HepG2 (cell line): ENCODE data around the gene UNC93A. TPM values are rescaled to one million over a fixed set of nuclear protein-coding genes. Genes with fewer than 3 reads are reported as not detected.

Source experiments
- ATAC-seq: fragments of 200-7000 bp; cut with Tn5 transposase; 3 replicates; pipeline ENCODE4 v1.9.1; 2020; ENCODE audit warnings: mild to moderate bottlenecking, moderate library complexity
- BruUV-seq: library from RNA; stranded (reverse); fragments of 400-500 nt; replicated peaks from 2 replicates; lab custom pipeline; 2021; lab: Mats Ljungman, UMichigan
- CTCF ChIA-PET: fragments of 300-600 bp; formaldehyde crosslinking; extraction: SDS; loops from one replicate; lab custom pipeline; 2021; ENCODE audit warnings: low total read pairs, inconsistent platforms, low intra/inter-chr PET ratio; lab: Yijun Ruan, JAX
- POLR2A ChIA-PET: fragments of 350-600 bp; sonication (Branson Sonifier 250); formaldehyde crosslinking; loops from one replicate; lab custom pipeline; 2020; ENCODE audit warnings: antibody characterized with exemption, inconsistent platforms; lab: Yijun Ruan, JAX
- DNase-seq: peaks from one replicate; pipeline ENCODE4 v3.0.0-alpha.2; 2015; ENCODE audit warnings: low spot score
- FAIRE-seq: peaks from 3 replicates; lab custom pipeline; 2011; peaks lifted over from hg19 to GRCh38; lab: Jason Lieb, UNC
- H2AFZ ChIP-seq: one replicate; pipeline ENCODE4 v1.6.1; 2011; ENCODE audit warnings: low read length, inconsistent platforms
- H3K27ac ChIP-seq: fragments of 300-600 bp; 3 replicates; pipeline ENCODE4 v1.8.0; 2011; ENCODE audit warnings: mixed run types, mild to moderate bottlenecking, mixed read lengths, low read length, inconsistent platforms; ENCODE audit not compliant: insufficient read depth; ENCODE audit errors: extremely low read length
- H3K27me3 ChIP-seq, 2 experiments: fragments of 200-600 bp in 1 of 2; 2 replicates in 1 of 2; 3 replicates in 1 of 2; pipeline versions ENCODE4 v1.6.0 to v1.8.0; 2011; ENCODE audit warnings: low read length in 2 of 2, mild to moderate bottlenecking in 2 of 2, moderate library complexity in 2 of 2, inconsistent platforms in 1 of 2; ENCODE audit not compliant: insufficient read depth in 2 of 2, control insufficient read depth in 1 of 2
- H3K36me3 ChIP-seq, 2 experiments: fragments of 200-600 bp in 1 of 2; replicated peaks in 1 of 2; 2 replicates in 1 of 2; 3 replicates in 1 of 2; pipeline versions ENCODE4 v1.5.1 to v1.8.0; 2011; ENCODE audit warnings: low read length in 2 of 2, inconsistent platforms in 1 of 2; ENCODE audit not compliant: insufficient read depth in 2 of 2, control insufficient read depth in 1 of 2
- H3K4me1 ChIP-seq: 2 replicates; pipeline ENCODE4 v1.5.1; 2012; ENCODE audit warnings: low read length, inconsistent platforms; ENCODE audit not compliant: insufficient read depth
- H3K4me2 ChIP-seq: 2 replicates; pipeline ENCODE4 v1.6.0; 2011; ENCODE audit warnings: low read depth, low read length, inconsistent platforms
- H3K4me3 ChIP-seq, 3 experiments: fragments of 200-600 bp in 1 of 3; sonication (generic), shearing (Covaris generic) in 1 of 3; replicated peaks in 1 of 3; 2 replicates each; pipeline ENCODE4 v1.5.1; 2011 to 2016; ENCODE audit warnings: low read length in 3 of 3, inconsistent platforms in 2 of 3, low read depth in 2 of 3, mild to moderate bottlenecking in 2 of 3, control low read depth in 1 of 3, mixed read lengths in 1 of 3; ENCODE audit not compliant: insufficient read depth in 1 of 3
- H3K79me2 ChIP-seq: one replicate; pipeline ENCODE4 v1.6.1; 2011; ENCODE audit warnings: low read length, inconsistent platforms; ENCODE audit not compliant: insufficient read depth
- H3K9ac ChIP-seq: 2 replicates; pipeline ENCODE4 v1.6.0; 2011; ENCODE audit warnings: mild to moderate bottlenecking, low read depth, low read length, inconsistent platforms; ENCODE audit not compliant: insufficient read depth
- H3K9me3 ChIP-seq: 2 replicates; pipeline ENCODE4 v1.5.1; 2012; ENCODE audit warnings: mild to moderate bottlenecking, low read length
- H4K20me1 ChIP-seq: 2 replicates; pipeline ENCODE4 v1.6.0; 2011; ENCODE audit warnings: inconsistent platforms, mild to moderate bottlenecking, low read length, moderate library complexity; ENCODE audit not compliant: insufficient read depth
- KDM1A ChIP-seq: IDR thresholded peaks from 2 replicates; pipeline ENCODE4 v1.6.1; 2016; ENCODE audit warnings: missing compliant biosample characterization
- ZKSCAN5 ChIP-seq: sonication (generic); formaldehyde crosslinking; IDR thresholded peaks from 2 replicates; pipeline ENCODE4 v1.5.1; 2020; ENCODE audit warnings: mild to moderate bottlenecking, missing genetic modification reagents
- ZNF558 ChIP-seq: sonication (generic); formaldehyde crosslinking; IDR thresholded peaks from 2 replicates; pipeline ENCODE4 v1.9.0; 2022; ENCODE audit warnings: mild to moderate bottlenecking, missing genetic modification reagents, borderline replicate concordance
- WGBS: methylation state at CpG from one replicate; pipeline ENCODE4 v1.1.6; 2017; ENCODE audit warnings: low lambda C conversion rate; 5-methylcytosine and 5-hydroxymethylcytosine counted together
- in situ Hi-C: cut with HindIII; loops from 2 replicates; pipeline ENCODE4 v1.10.0; 2017; ENCODE audit warnings: low pct_unique_long_range_greater_than_20kb; ENCODE audit not compliant: extremely low pct_ligation_motif_present
- intact Hi-C: fragments of 100-400 bp; cut with micrococcal nuclease; formaldehyde crosslinking; loops from one replicate; pipeline ENCODE4 v1.10.0; 2022; ENCODE audit not compliant: unreplicated experiment
- polyA plus RNA-seq, 8 experiments: library from polyadenylated mRNA; depleted of rRNA in 3 of 8; stranded (reverse) in 7 of 8; unstranded in 1 of 8; fragments of >200 nt; fragmentation: Illumina TruSeq in 4 of 8; extraction: Trizol in 4 of 8; gene quantifications; 2 replicates each; pipeline versions ENCODE4 v1.2.1 to v1.2.3, GENCODE V29; 2011 to 2016; ENCODE audit warnings: low read depth in 4 of 8, missing spikeins in 1 of 8, mixed read lengths in 1 of 8; ENCODE audit not compliant: insufficient read depth in 1 of 8
- total RNA-seq, 5 experiments: library from RNA; depleted of rRNA; stranded (reverse); fragments of >200 nt; fragmentation: Illumina TruSeq; extraction: Trizol; gene quantifications; 2 replicates each; pipeline ENCODE4 v1.2.3, GENCODE V29; 2016; ENCODE audit warnings: low read depth in 1 of 5
- TF ChIP-seq, protein P1 (sequence below), 2 experiments: fragments of 450-650 bp in 1 of 2; sonication (generic) in 1 of 2; formaldehyde crosslinking in 1 of 2; IDR thresholded peaks; 2 replicates each; pipeline versions ENCODE4 v1.6.1 to v1.8.0; 2016 to 2022; ENCODE audit warnings: antibody characterized with exemption in 1 of 2, mild to moderate bottlenecking in 1 of 2, missing genetic modification reagents in 1 of 2
- TF ChIP-seq, protein P2 (sequence below): sonication (generic); formaldehyde crosslinking; IDR thresholded peaks from 2 replicates; pipeline ENCODE4 v1.5.0; 2020; ENCODE audit warnings: mild to moderate bottlenecking, missing genetic modification reagents, borderline replicate concordance
- TF ChIP-seq, protein P3 (sequence below): sonication (generic); formaldehyde crosslinking; IDR thresholded peaks from 2 replicates; pipeline ENCODE4 v1.5.0; 2020; ENCODE audit warnings: mild to moderate bottlenecking, missing genetic modification reagents, borderline replicate concordance

UNC93A gene
- total and polyA plus RNA-seq, 2 of the 13 experiments (the other 11 are each of a cell fraction or from before 2014, with no cell fraction given), result 11.0 to 42.7 TPM

DNA sequence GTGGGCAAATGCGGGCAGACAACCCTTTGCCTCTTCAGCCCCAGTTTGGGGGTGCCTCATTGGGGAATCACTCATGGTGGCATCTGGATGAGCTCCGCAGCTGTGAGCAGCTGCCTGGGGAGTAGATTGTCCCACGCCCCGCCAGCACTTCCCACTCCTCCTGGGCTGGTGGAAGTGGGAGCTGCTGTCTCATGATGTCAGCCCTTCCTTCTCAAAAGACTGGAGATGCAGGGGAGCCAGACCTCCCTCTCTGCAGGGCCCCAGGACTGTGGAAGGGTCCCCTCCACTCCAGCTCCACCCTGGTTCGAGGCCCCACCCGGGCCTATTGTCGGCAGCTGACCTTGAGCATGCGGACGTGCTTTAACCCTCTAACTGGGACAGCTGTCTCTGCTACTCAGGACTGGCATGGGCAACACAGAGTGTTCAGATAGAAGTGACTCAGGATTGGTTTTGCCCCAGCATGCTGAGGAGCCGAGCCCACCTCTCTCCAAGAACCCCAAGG, 2.0 kb downstream of the UNC93A start:
- in situ Hi-C loops, result loop anchor here (5.0 kb wide), 1 partner anchor 71 kb away; no protein-coding TSS in a partner anchor
- Histone ChIP-seq H2AFZ (no peak overlapping the region), H3K36me3 (peaks cover 5 to 11% of the 10 kb centered on the region in 2 experiments; a peak in 4 of 5 replicates), H3K4me2 (peak overlapping the region; percentile 69; the same call in 1 of the 2 replicates), H3K9me3 (no peaks in the 10 kb centered on the region), H3K9ac (0 out of 2 replicates have a peak overlapping the region, but pooled peaks have one; percentile 60), H3K27me3 (no peaks in the 10 kb centered on the region), H4K20me1 (no peaks in the 10 kb centered on the region), H3K27ac (peak overlapping the region; percentile 77), H3K79me2 (no peaks in the 10 kb centered on the region), H3K4me3 (peak overlapping the region in 1 of 3 experiments; percentile 9; a peak in 2 of 6 replicates), H3K4me1 (peaks cover 62% of the 10 kb centered on the region)
- ChIA-PET POLR2A (interaction anchor here (0.6 to 7.4 kb wide), 5 partner anchors 12 to 49 kb away, joined by 3 to 163 read pairs (median 34); no protein-coding TSS in a partner anchor), CTCF (no interaction called here)
- no peak for DNase-seq
- BruUV-seq, result no TSS peak
- no peak for ATAC-seq
- no peak for FAIRE-seq
- intact Hi-C loops, result loop anchor here (5.0 kb wide), 1 partner anchor 69 kb away; no protein-coding TSS in a partner anchor
- WGBS, result 60% methylated on average over 7 of the region's 10 CpGs
- TF ChIP-seq, protein P1, sequence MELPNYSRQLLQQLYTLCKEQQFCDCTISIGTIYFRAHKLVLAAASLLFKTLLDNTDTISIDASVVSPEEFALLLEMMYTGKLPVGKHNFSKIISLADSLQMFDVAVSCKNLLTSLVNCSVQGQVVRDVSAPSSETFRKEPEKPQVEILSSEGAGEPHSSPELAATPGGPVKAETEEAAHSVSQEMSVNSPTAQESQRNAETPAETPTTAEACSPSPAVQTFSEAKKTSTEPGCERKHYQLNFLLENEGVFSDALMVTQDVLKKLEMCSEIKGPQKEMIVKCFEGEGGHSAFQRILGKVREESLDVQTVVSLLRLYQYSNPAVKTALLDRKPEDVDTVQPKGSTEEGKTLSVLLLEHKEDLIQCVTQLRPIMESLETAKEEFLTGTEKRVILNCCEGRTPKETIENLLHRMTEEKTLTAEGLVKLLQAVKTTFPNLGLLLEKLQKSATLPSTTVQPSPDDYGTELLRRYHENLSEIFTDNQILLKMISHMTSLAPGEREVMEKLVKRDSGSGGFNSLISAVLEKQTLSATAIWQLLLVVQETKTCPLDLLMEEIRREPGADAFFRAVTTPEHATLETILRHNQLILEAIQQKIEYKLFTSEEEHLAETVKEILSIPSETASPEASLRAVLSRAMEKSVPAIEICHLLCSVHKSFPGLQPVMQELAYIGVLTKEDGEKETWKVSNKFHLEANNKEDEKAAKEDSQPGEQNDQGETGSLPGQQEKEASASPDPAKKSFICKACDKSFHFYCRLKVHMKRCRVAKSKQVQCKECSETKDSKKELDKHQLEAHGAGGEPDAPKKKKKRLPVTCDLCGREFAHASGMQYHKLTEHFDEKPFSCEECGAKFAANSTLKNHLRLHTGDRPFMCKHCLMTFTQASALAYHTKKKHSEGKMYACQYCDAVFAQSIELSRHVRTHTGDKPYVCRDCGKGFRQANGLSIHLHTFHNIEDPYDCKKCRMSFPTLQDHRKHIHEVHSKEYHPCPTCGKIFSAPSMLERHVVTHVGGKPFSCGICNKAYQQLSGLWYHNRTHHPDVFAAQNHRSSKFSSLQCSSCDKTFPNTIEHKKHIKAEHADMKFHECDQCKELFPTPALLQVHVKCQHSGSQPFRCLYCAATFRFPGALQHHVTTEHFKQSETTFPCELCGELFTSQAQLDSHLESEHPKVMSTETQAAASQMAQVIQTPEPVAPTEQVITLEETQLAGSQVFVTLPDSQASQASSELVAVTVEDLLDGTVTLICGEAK (IDR thresholded peaks at IDR 0.05), result no peak
- TF ChIP-seq, protein P1 (CRISPR knock-in tag; IDR thresholded peaks at IDR 0.05), result no peak
- TF ChIP-seq ZNF558 (no peak), ZKSCAN5 (CRISPR knock-in tag) (no peak), KDM1A (CRISPR knock-in tag) (no peak)
- TF ChIP-seq, protein P2, sequence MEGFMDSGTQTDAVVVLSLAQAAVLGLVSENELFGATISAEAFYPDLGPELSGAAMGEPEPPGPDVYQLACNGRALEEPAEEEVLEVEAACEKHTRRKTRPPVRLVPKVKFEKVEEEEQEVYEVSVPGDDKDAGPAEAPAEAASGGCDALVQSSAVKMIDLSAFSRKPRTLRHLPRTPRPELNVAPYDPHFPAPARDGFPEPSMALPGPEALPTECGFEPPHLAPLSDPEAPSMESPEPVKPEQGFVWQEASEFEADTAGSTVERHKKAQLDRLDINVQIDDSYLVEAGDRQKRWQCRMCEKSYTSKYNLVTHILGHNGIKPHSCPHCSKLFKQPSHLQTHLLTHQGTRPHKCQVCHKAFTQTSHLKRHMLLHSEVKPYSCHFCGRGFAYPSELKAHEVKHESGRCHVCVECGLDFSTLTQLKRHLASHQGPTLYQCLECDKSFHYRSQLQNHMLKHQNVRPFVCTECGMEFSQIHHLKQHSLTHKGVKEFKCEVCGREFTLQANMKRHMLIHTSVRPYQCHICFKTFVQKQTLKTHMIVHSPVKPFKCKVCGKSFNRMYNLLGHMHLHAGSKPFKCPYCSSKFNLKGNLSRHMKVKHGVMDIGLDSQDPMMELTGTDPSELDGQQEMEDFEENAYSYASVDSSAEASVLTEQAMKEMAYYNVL (CRISPR knock-in tag), result no peak
- TF ChIP-seq, protein P3, sequence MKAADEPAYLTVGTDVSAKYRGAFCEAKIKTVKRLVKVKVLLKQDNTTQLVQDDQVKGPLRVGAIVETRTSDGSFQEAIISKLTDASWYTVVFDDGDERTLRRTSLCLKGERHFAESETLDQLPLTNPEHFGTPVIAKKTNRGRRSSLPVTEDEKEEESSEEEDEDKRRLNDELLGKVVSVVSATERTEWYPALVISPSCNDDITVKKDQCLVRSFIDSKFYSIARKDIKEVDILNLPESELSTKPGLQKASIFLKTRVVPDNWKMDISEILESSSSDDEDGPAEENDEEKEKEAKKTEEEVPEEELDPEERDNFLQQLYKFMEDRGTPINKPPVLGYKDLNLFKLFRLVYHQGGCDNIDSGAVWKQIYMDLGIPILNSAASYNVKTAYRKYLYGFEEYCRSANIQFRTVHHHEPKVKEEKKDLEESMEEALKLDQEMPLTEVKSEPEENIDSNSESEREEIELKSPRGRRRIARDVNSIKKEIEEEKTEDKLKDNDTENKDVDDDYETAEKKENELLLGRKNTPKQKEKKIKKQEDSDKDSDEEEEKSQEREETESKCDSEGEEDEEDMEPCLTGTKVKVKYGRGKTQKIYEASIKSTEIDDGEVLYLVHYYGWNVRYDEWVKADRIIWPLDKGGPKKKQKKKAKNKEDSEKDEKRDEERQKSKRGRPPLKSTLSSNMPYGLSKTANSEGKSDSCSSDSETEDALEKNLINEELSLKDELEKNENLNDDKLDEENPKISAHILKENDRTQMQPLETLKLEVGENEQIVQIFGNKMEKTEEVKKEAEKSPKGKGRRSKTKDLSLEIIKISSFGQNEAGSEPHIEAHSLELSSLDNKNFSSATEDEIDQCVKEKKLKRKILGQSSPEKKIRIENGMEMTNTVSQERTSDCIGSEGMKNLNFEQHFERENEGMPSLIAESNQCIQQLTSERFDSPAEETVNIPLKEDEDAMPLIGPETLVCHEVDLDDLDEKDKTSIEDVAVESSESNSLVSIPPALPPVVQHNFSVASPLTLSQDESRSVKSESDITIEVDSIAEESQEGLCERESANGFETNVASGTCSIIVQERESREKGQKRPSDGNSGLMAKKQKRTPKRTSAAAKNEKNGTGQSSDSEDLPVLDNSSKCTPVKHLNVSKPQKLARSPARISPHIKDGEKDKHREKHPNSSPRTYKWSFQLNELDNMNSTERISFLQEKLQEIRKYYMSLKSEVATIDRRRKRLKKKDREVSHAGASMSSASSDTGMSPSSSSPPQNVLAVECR, result 0 out of 2 replicates have a peak, but pooled peaks have one; percentile 27
